T-helper 9 cell (primary cell): ENCODE measurements around the gene TM2D3.
"Not testable (repeated sequence)": the region's sequence is repeated elsewhere in the genome, so short reads cannot be mapped to it uniquely, and the experiment has no call there.

ENCODE experiments used
- DNase-seq: peaks from one replicate; pipeline ENCODE4 v3.0.0-alpha.2; 2020

TM2D3 gene

GRCh38 chr15:101654624-101655337 is 2.6 kb upstream of the TM2D3 start:
- DNase-seq = not testable (repeated sequence)

GRCh38 chr15:101654171-101654570 is 2.0 kb upstream of the TM2D3 start:
- no peak for DNase-seq

- DNase-seq = no peak
These were observed 727 bp upstream of the TM2D3 start for GRCh38 chr15:101652786-101653430.

- DNase-seq = no peak
These were observed 555 bp downstream of the TM2D3 start for GRCh38 chr15:101651554-101652097.

- DNase-seq = no peak
These were observed 2.0 kb downstream of the TM2D3 start for GRCh38 chr15:101650145-101650544.

- no peak for DNase-seq
These were observed 3.8 kb downstream of the TM2D3 start for GRCh38 chr15:101648356-101648755.

- DNase-seq = no peak
These were observed 4.9 kb downstream of the TM2D3 start for GRCh38 chr15:101647251-101647650.

GRCh38 chr15:101646672-101647071 is 5.5 kb downstream of the TM2D3 start:
- no peak for DNase-seq

- no peak for DNase-seq
These were observed 9.8 kb downstream of the TM2D3 start for GRCh38 chr15:101642361-101642760.

- no peak for DNase-seq
These were observed 10.3 kb downstream of the TM2D3 start for GRCh38 chr15:101641894-101642293.

GRCh38 chr15:101641129-101641764 is 10.9 kb downstream of the TM2D3 start:
- DNase-seq = peak; percentile 72

GRCh38 chr15:101639667-101640066 is 12.5 kb downstream of the TM2D3 start:
- DNase-seq = no peak

GRCh38 chr15:101637919-101638318 is 14.3 kb downstream of the TM2D3 start:
- no peak for DNase-seq

- DNase-seq = no peak
These were observed 14.7 kb downstream of the TM2D3 start for GRCh38 chr15:101637516-101637915.

GRCh38 chr15:101637038-101637437 is 15.1 kb downstream of the TM2D3 start:
- no peak for DNase-seq

- DNase-seq = no peak
These were observed 16.0 kb downstream of the TM2D3 start for GRCh38 chr15:101635944-101636727.

- DNase-seq = no peak
These were observed 18.8 kb downstream of the TM2D3 start for GRCh38 chr15:101633356-101633755.

- not testable (repeated sequence) for DNase-seq
These were observed 25.5 kb downstream of the TM2D3 start for GRCh38 chr15:101626729-101627128.

- DNase-seq = no peak
These were observed 26.2 kb downstream of the TM2D3 start for GRCh38 chr15:101625980-101626379.

- no peak for DNase-seq
These were observed 27.0 kb downstream of the TM2D3 start for GRCh38 chr15:101625184-101625583.

GRCh38 chr15:101623367-101624304 is 28.5 kb downstream of the TM2D3 start:
- no peak for DNase-seq

- no peak for DNase-seq
These were observed 30.2 kb downstream of the TM2D3 start for GRCh38 chr15:101621961-101622360.
